ENCODE measurements around the gene PAPSS1.

Gene PAPSS1

DNA sequence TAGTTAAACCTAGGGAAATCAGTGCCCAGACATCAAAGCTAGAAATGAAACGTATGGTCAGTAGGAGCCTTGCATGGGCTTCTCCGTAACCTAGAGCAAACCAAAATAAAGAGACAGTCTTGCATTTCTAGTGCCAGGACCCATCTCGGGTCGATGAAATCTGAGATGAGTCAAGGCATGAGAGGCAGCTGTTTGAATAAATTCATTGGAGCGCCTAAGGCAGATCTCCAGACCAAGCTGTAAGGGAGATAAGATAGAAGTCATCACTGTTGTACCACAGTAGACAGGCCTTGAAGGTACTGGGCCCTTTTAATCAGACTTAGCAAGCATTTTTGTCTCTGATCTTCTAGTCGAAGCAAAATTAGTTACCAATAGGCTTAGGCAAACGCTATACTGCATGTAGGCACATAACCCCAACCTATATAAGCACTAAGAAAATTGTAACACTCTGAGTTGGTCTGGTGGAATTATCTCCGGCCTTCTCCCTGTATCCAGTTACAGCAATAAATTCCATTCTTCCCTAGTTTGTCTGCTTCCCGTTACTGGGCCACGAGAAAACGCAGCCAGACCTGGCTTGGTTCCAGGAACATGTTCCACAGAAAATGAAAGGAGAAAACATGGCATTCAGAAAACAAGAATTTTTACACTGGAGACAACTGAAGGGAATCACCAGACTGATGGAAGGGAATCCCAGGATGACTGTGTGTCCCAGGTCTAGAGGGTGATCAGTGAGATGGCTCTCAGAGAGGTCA lies 21.1 kb upstream of the PAPSS1 start:
- H3K4me1 ChIP-seq (ENCODE audit: control insufficient read depth in 1 of 2, insufficient read depth in 2 of 2, low read length in 2 of 2), result peaks cover 3 to 8% of the 10 kb centered on the region in 2 experiments
- no peak overlapping the region for H3K14ac ChIP-seq (ENCODE audit: low read length)
- no peak overlapping the region for H3K9ac ChIP-seq (ENCODE audit: low read length)
- H2BK12ac ChIP-seq (ENCODE audit: low read length), result no peak overlapping the region
- H2AFZ ChIP-seq (ENCODE audit: insufficient read depth, low read length, poor library complexity), result no peak overlapping the region
- H2BK120ac ChIP-seq (ENCODE audit: insufficient read depth, low read length, poor library complexity), result no peak overlapping the region
- H3K18ac ChIP-seq (ENCODE audit: low read length), result no peak overlapping the region
- H3K4me2 ChIP-seq (ENCODE audit: low read length), result no peak overlapping the region
- H3K79me2 ChIP-seq (ENCODE audit: control insufficient read depth, insufficient read depth, low read length, poor library complexity), result no peaks in the 10 kb centered on the region
- no peak overlapping the region for H4K12ac ChIP-seq (ENCODE audit: low read depth, low read length)
- H4K8ac ChIP-seq (ENCODE audit: low read depth, low read length), result no peak overlapping the region
- no peaks in the 10 kb centered on the region for H3K36me3 ChIP-seq (ENCODE audit: control insufficient read depth in 1 of 2, insufficient read depth in 2 of 2, low read length in 2 of 2)
- no peak overlapping the region for H2AK5ac ChIP-seq (ENCODE audit: low read length)
- H4K91ac ChIP-seq (ENCODE audit: low read depth, low read length), result no peak overlapping the region
- H3K4me3 ChIP-seq (ENCODE audit: low read depth, low read length), result no peak overlapping the region
- peak in 1 of 2 donors; percentile 28 for DNase-seq
- H2BK5ac ChIP-seq (ENCODE audit: low read depth, low read length, poor library complexity), result no peak overlapping the region
- no CpG with 5 or more reads among the region's 11 CpGs for WGBS (ENCODE audit: extremely low coverage, insufficient coverage, insufficient read length)
- no peaks in the 10 kb centered on the region for H3K79me1 ChIP-seq (ENCODE audit: low read length)
- no peak overlapping the region for H3K27ac ChIP-seq (ENCODE audit: low read depth, low read length)
- no peak overlapping the region for H3K4ac ChIP-seq (ENCODE audit: low read depth, low read length)
- no peaks in the 10 kb centered on the region for H3K27me3 ChIP-seq (ENCODE audit: insufficient read depth, low read length)
- no peak overlapping the region for H3K23ac ChIP-seq (ENCODE audit: low read length)
- no peaks in the 10 kb centered on the region for H3K9me3 ChIP-seq (ENCODE audit: insufficient read depth, low read depth, low read length)

DNA sequence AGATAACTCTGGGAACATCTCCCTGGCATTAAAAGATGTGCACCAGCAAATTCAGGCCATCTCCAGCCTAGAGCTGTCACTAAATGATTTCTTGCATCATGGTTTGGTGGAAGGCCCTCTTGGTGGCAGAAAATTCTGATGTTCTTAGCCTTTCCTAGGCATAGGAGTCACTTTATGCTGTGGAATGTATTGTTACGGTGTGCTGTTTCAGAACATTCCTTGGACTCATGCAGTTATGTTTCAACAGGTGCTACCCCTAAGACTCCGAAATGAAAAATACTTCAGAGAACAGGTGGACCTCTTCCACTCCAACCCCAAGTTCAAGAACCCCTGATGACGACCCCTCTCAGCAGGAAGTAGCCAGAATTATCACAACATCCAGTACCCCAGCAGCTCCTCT lies 20.3 kb upstream of the PAPSS1 start:
- H2BK5ac ChIP-seq (ENCODE audit: low read depth, low read length, poor library complexity), result no peak overlapping the region
- no peak overlapping the region for H2AK5ac ChIP-seq (ENCODE audit: low read length)
- H2BK12ac ChIP-seq (ENCODE audit: low read length), result no peak overlapping the region
- H3K4me3 ChIP-seq (ENCODE audit: low read depth, low read length), result no peak overlapping the region
- H3K27ac ChIP-seq (ENCODE audit: low read depth, low read length), result no peak overlapping the region
- H4K8ac ChIP-seq (ENCODE audit: low read depth, low read length), result no peak overlapping the region
- no CpG with 5 or more reads among the region's 3 CpGs for WGBS (ENCODE audit: extremely low coverage, insufficient coverage, insufficient read length)
- no peak overlapping the region for H4K12ac ChIP-seq (ENCODE audit: low read depth, low read length)
- H3K4me1 ChIP-seq (ENCODE audit: control insufficient read depth in 1 of 2, insufficient read depth in 2 of 2, low read length in 2 of 2), result peaks cover 3 to 8% of the 10 kb centered on the region in 2 experiments
- H3K27me3 ChIP-seq (ENCODE audit: insufficient read depth, low read length), result no peaks in the 10 kb centered on the region
- no peak overlapping the region for H3K23ac ChIP-seq (ENCODE audit: low read length)
- no peak overlapping the region for H3K9ac ChIP-seq (ENCODE audit: low read length)
- no peak overlapping the region for H3K4ac ChIP-seq (ENCODE audit: low read depth, low read length)
- H3K14ac ChIP-seq (ENCODE audit: low read length), result no peak overlapping the region
- no peaks in the 10 kb centered on the region for H3K36me3 ChIP-seq (ENCODE audit: control insufficient read depth in 1 of 2, insufficient read depth in 2 of 2, low read length in 2 of 2)
- H3K79me2 ChIP-seq (ENCODE audit: control insufficient read depth, insufficient read depth, low read length, poor library complexity), result no peaks in the 10 kb centered on the region
- H2AFZ ChIP-seq (ENCODE audit: insufficient read depth, low read length, poor library complexity), result no peak overlapping the region
- H3K79me1 ChIP-seq (ENCODE audit: low read length), result no peaks in the 10 kb centered on the region
- no peak overlapping the region for H3K18ac ChIP-seq (ENCODE audit: low read length)
- H2BK120ac ChIP-seq (ENCODE audit: insufficient read depth, low read length, poor library complexity), result no peak overlapping the region
- no peaks in the 10 kb centered on the region for H3K9me3 ChIP-seq (ENCODE audit: insufficient read depth, low read depth, low read length)
- H3K4me2 ChIP-seq (ENCODE audit: low read length), result no peak overlapping the region
- peak in 1 of 2 donors; percentile 36 for DNase-seq
- no peak overlapping the region for H4K91ac ChIP-seq (ENCODE audit: low read depth, low read length)

DNA sequence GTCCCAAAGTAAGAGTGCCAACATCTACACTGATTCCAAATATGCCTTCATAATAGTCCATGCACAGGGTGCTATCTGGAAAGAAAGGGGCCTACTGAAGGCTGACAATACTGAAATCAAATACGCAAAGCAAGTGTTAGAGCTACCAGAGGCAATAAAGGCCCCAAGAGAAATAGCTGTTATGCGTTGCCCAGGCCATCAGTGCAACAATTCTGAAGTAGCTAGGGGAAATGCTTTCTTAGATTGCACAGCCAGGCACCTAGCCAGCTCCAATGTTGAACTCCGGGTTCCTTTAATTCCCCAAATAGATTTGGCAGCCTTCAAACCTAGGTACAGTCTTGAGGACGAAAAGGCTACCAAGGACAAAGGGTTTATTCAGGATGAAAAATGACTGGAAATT lies 17.4 kb upstream of the PAPSS1 start:
- Histone ChIP-seq H4K8ac (ENCODE audit: low read depth, low read length) (no peak overlapping the region), H2AFZ (ENCODE audit: insufficient read depth, low read length, poor library complexity) (no peak overlapping the region), H3K36me3 (ENCODE audit: control insufficient read depth in 1 of 2, insufficient read depth in 2 of 2, low read length in 2 of 2) (no peaks in the 10 kb centered on the region), H3K27ac (ENCODE audit: low read depth, low read length) (no peak overlapping the region), H4K12ac (ENCODE audit: low read depth, low read length) (no peak overlapping the region), H3K14ac (ENCODE audit: low read length) (no peak overlapping the region), H3K23ac (ENCODE audit: low read length) (no peak overlapping the region), H3K9ac (ENCODE audit: low read length) (no peak overlapping the region), H3K79me1 (ENCODE audit: low read length) (no peaks in the 10 kb centered on the region), H3K4me2 (ENCODE audit: low read length) (no peak overlapping the region), H3K4me3 (ENCODE audit: low read depth, low read length) (no peak overlapping the region), H2BK12ac (ENCODE audit: low read length) (no peak overlapping the region), H2BK5ac (ENCODE audit: low read depth, low read length, poor library complexity) (no peak overlapping the region), H2AK5ac (ENCODE audit: low read length) (no peak overlapping the region), H2BK120ac (ENCODE audit: insufficient read depth, low read length, poor library complexity) (no peak overlapping the region), H3K4me1 (ENCODE audit: control insufficient read depth in 1 of 2, insufficient read depth in 2 of 2, low read length in 2 of 2) (peaks cover 3 to 19% of the 10 kb centered on the region in 2 experiments), H4K91ac (ENCODE audit: low read depth, low read length) (no peak overlapping the region), H3K18ac (ENCODE audit: low read length) (no peak overlapping the region), H3K4ac (ENCODE audit: low read depth, low read length) (no peak overlapping the region), H3K79me2 (ENCODE audit: control insufficient read depth, insufficient read depth, low read length, poor library complexity) (no peaks in the 10 kb centered on the region), H3K9me3 (ENCODE audit: insufficient read depth, low read depth, low read length) (no peaks in the 10 kb centered on the region), H3K27me3 (ENCODE audit: insufficient read depth, low read length) (no peaks in the 10 kb centered on the region)
- no peak for DNase-seq
- no CpG with 5 or more reads among the region's 4 CpGs for WGBS (ENCODE audit: extremely low coverage, insufficient coverage, insufficient read length)

DNA sequence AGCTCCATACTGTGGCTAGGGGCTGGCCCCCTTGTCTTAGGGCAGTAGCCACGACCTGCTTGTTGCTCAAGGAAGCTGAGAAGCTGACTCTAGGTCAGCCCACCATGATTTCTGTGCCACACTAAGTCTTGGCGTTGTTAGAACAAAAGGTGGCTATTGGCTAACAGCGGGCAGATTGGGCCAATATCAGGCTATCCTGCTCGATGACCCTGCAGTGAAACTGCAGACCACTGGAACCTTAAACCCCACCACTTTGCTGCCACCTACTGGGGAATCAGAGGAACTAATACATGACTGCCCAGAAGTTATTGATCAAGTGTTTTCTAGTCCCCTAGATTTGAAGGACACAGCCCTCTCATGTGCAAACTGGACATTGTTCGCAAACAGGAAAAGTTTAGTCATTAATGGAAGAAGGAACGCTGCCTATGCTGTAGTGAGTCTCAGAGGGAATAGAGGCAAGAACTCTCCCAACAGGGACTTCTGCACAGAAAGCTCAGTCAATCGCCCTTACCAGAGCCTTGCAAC lies 17.0 kb upstream of the PAPSS1 start:
- Histone ChIP-seq H3K14ac (ENCODE audit: low read length) (no peak overlapping the region), H2BK12ac (ENCODE audit: low read length) (no peak overlapping the region), H3K9ac (ENCODE audit: low read length) (no peak overlapping the region), H3K4me1 (ENCODE audit: control insufficient read depth in 1 of 2, insufficient read depth in 2 of 2, low read length in 2 of 2) (peaks cover 3 to 19% of the 10 kb centered on the region in 2 experiments), H3K9me3 (ENCODE audit: insufficient read depth, low read depth, low read length) (no peaks in the 10 kb centered on the region), H3K79me1 (ENCODE audit: low read length) (no peaks in the 10 kb centered on the region), H4K12ac (ENCODE audit: low read depth, low read length) (no peak overlapping the region), H3K4ac (ENCODE audit: low read depth, low read length) (no peak overlapping the region), H2BK120ac (ENCODE audit: insufficient read depth, low read length, poor library complexity) (no peak overlapping the region), H3K4me3 (ENCODE audit: low read depth, low read length) (no peak overlapping the region), H4K91ac (ENCODE audit: low read depth, low read length) (no peak overlapping the region), H3K18ac (ENCODE audit: low read length) (no peak overlapping the region), H3K36me3 (ENCODE audit: control insufficient read depth in 1 of 2, insufficient read depth in 2 of 2, low read length in 2 of 2) (no peaks in the 10 kb centered on the region), H2AFZ (ENCODE audit: insufficient read depth, low read length, poor library complexity) (no peak overlapping the region), H3K23ac (ENCODE audit: low read length) (no peak overlapping the region), H2BK5ac (ENCODE audit: low read depth, low read length, poor library complexity) (no peak overlapping the region), H3K79me2 (ENCODE audit: control insufficient read depth, insufficient read depth, low read length, poor library complexity) (no peaks in the 10 kb centered on the region), H3K4me2 (ENCODE audit: low read length) (no peak overlapping the region), H3K27me3 (ENCODE audit: insufficient read depth, low read length) (no peaks in the 10 kb centered on the region), H4K8ac (ENCODE audit: low read depth, low read length) (no peak overlapping the region), H3K27ac (ENCODE audit: low read depth, low read length) (no peak overlapping the region), H2AK5ac (ENCODE audit: low read length) (no peak overlapping the region)
- no CpG with 5 or more reads among the region's 7 CpGs for WGBS (ENCODE audit: extremely low coverage, insufficient coverage, insufficient read length)
- DNase-seq, result peak in 1 of 2 donors; percentile 67
